ENCODE data around the gene ADGRB2.

The ADGRB2 gene

GRCh38 chr1:31774495-31774894, 10.4 kb upstream of the ADGRB2 start:
- Histone ChIP-seq H3K4me3 (ENCODE audit: low read depth, low read length) (no peak overlapping the region), H3K27ac (ENCODE audit: extremely low read depth, low read depth, low read length) (no peak overlapping the region), H3K4me1 (ENCODE audit: control insufficient read depth, insufficient read depth, low read length) (no peaks in the 10 kb centered on the region), H3K9me3 (ENCODE audit: control insufficient read depth, insufficient read depth, low read depth, low read length) (no peaks in the 10 kb centered on the region), H3K36me3 (ENCODE audit: control insufficient read depth in 2 of 2, insufficient read depth in 1 of 2, low read length in 2 of 2) (no peaks in the 10 kb centered on the region)
- POLR2A ChIA-PET: no interaction called here
- TF ChIP-seq ZNF785 (tag by site-specific recombination; IDR thresholded peaks at IDR 0.05): no peak
- TF ChIP-seq YY2 (tag by site-specific recombination; IDR thresholded peaks at IDR 0.05): no peak
- TF ChIP-seq PRDM2 (tag by site-specific recombination; IDR thresholded peaks at IDR 0.05; ENCODE audit: borderline replicate concordance): no peak
- TF ChIP-seq ZNF623 (tag by site-specific recombination; IDR thresholded peaks at IDR 0.05): peak; percentile 56
- TF ChIP-seq REST (tag by site-specific recombination; IDR thresholded peaks at IDR 0.05): no peak
- CTCF ChIA-PET: interaction anchor here (0.6 kb wide), 1 partner anchor 209 kb away, joined by 3 read pairs; no protein-coding TSS in a partner anchor

- Histone ChIP-seq H3K4me3 (ENCODE audit: low read depth, low read length) (no peak overlapping the region), H3K36me3 (ENCODE audit: control insufficient read depth in 2 of 2, insufficient read depth in 1 of 2, low read length in 2 of 2) (no peaks in the 10 kb centered on the region), H3K9me3 (ENCODE audit: control insufficient read depth, insufficient read depth, low read depth, low read length) (no peaks in the 10 kb centered on the region), H3K4me1 (ENCODE audit: control insufficient read depth, insufficient read depth, low read length) (no peaks in the 10 kb centered on the region), H3K27ac (ENCODE audit: extremely low read depth, low read depth, low read length) (no peak overlapping the region)
- ChIA-PET CTCF (no interaction called here), POLR2A (no interaction called here)
- no peak for TF ChIP-seq FEZF1 (tag by site-specific recombination; IDR thresholded peaks at IDR 0.05)
- TF ChIP-seq ZNF670 (tag by site-specific recombination; IDR thresholded peaks at IDR 0.05; ENCODE audit: low read depth): no peak
- TF ChIP-seq ZNF335 (tag by site-specific recombination; conservative IDR thresholded peaks at IDR 0.05): no peak
- no peak for TF ChIP-seq CTCF (tag by site-specific recombination; IDR thresholded peaks at IDR 0.05)
- no peak for TF ChIP-seq PRDM10 (tag by site-specific recombination; IDR thresholded peaks at IDR 0.05)
- TF ChIP-seq PRDM1 (tag by site-specific recombination; IDR thresholded peaks at IDR 0.05): no peak
- TF ChIP-seq ZNF112 (tag by site-specific recombination; IDR thresholded peaks at IDR 0.05): no peak
- TF ChIP-seq ZXDB (tag by site-specific recombination; IDR thresholded peaks at IDR 0.05): no peak
- no peak for TF ChIP-seq ZBTB10 (tag by site-specific recombination; IDR thresholded peaks at IDR 0.05)
- TF ChIP-seq ZNF24 (tag by site-specific recombination; IDR thresholded peaks at IDR 0.05): no peak
Measured at GRCh38 chr1:31773861-31774260, 9.7 kb upstream of the ADGRB2 start.
